Measurements from ENCODE around the gene IL19. TPM values are rescaled to one million over a fixed set of nuclear protein-coding genes. Genes with fewer than 3 reads are reported as not detected.

IL19 gene
- total RNA-seq, 1 experiment from 2014 or later: not detected

GRCh38 chr1:206798384-206798996 lies 27.9 kb downstream of the IL19 start:
- no peak overlapping the region for H3K4me3 Mint-ChIP-seq
- POLR2A ChIA-PET: interaction anchor here (0.7 kb wide), 1 partner anchor 419 kb away, joined by 3 read pairs; no protein-coding TSS in a partner anchor
- DNase-seq (ENCODE audit: low spot score) (no peak), ATAC-seq (no peak)
- no peaks in the 10 kb centered on the region for H3K27me3 Mint-ChIP-seq (ENCODE audit: low read depth)
- TF ChIP-seq ZNF232 (CRISPR knock-in tag; IDR thresholded peaks at IDR 0.05) (no peak), CTCF (IDR thresholded peaks at IDR 0.05) (peak; percentile 2; the same call in 1 of the 2 replicates)
- H3K9me3 Mint-ChIP-seq: no peaks in the 10 kb centered on the region
- no peaks in the 10 kb centered on the region for H3K4me1 Mint-ChIP-seq
- CTCF ChIA-PET: interaction anchor here (1.1 to 3.0 kb wide), 14 partner anchors 9 to 282 kb away, joined by 3 to 15 read pairs (median 4); no protein-coding TSS in a partner anchor
- H3K36me3 Mint-ChIP-seq: no peaks in the 10 kb centered on the region
- no peak overlapping the region for H3K27ac Mint-ChIP-seq

GRCh38 chr1:206799311-206799710 lies 28.7 kb downstream of the IL19 start:
- POLR2A ChIA-PET: no interaction called here
- Mint-ChIP-seq H3K36me3 (no peaks in the 10 kb centered on the region), H3K4me1 (no peaks in the 10 kb centered on the region), H3K9me3 (no peaks in the 10 kb centered on the region), H3K27me3 (ENCODE audit: low read depth) (peaks cover 2% of the 10 kb centered on the region; the same call in 1 of the 2 replicates), H3K4me3 (no peak overlapping the region), H3K27ac (no peak overlapping the region)
- DNase-seq (ENCODE audit: low spot score) (no peak), ATAC-seq (no peak)
- CTCF ChIA-PET: interaction anchor here (0.6 to 3.0 kb wide), 9 partner anchors 10 to 295 kb away, joined by 3 to 15 read pairs (median 5); no protein-coding TSS in a partner anchor
- no peak for TF ChIP-seq ZNF219 (CRISPR knock-in tag; IDR thresholded peaks at IDR 0.05; ENCODE audit: borderline replicate concordance)
- TF ChIP-seq CBFB (CRISPR knock-in tag; IDR thresholded peaks at IDR 0.05; ENCODE audit: low read depth): no peak
- no peak for TF ChIP-seq FOXJ3 (CRISPR knock-in tag; IDR thresholded peaks at IDR 0.05; ENCODE audit: borderline replicate concordance)
- TF ChIP-seq E2F1 (CRISPR knock-in tag; IDR thresholded peaks at IDR 0.05): no peak
- no peak for TF ChIP-seq ZNF512 (CRISPR knock-in tag; IDR thresholded peaks at IDR 0.05; ENCODE audit: borderline replicate concordance)
- no peak for TF ChIP-seq ZSCAN18 (CRISPR knock-in tag; IDR thresholded peaks at IDR 0.05)
- TF ChIP-seq CREB1 (CRISPR knock-in tag; IDR thresholded peaks at IDR 0.05): no peak

GRCh38 chr1:206800411-206800810 lies 29.8 kb downstream of the IL19 start:
- DNase-seq (ENCODE audit: low spot score): no peak
- no peaks in the 10 kb centered on the region for H3K36me3 Mint-ChIP-seq
- no peak overlapping the region for H3K27ac Mint-ChIP-seq
- ChIA-PET POLR2A (no interaction called here), CTCF (interaction anchor here (0.8 kb wide), 1 partner anchor 112 kb away, joined by 3 read pairs; no protein-coding TSS in a partner anchor)
- no peak overlapping the region for H3K4me3 Mint-ChIP-seq
- H3K27me3 Mint-ChIP-seq (ENCODE audit: low read depth): peaks cover 2% of the 10 kb centered on the region; the same call in 1 of the 2 replicates
- no peak for ATAC-seq
- H3K9me3 Mint-ChIP-seq: no peaks in the 10 kb centered on the region
- H3K4me1 Mint-ChIP-seq: no peaks in the 10 kb centered on the region
- TF ChIP-seq NR3C1 (CRISPR knock-in tag; conservative IDR thresholded peaks at IDR 0.05; ENCODE audit: low read depth) (no peak), NFE2L1 (CRISPR knock-in tag; IDR thresholded peaks at IDR 0.05) (no peak), CREM (CRISPR knock-in tag; IDR thresholded peaks at IDR 0.05) (no peak), RELA (CRISPR knock-in tag; IDR thresholded peaks at IDR 0.05; ENCODE audit: borderline replicate concordance) (no peak), NR1H2 (CRISPR knock-in tag; IDR thresholded peaks at IDR 0.05) (no peak), GABPB1 (CRISPR knock-in tag; IDR thresholded peaks at IDR 0.05) (no peak), ATF3 (CRISPR knock-in tag; conservative IDR thresholded peaks at IDR 0.05) (no peak), TP53 (CRISPR knock-in tag; IDR thresholded peaks at IDR 0.05) (no peak), AFF4 (CRISPR knock-in tag; IDR thresholded peaks at IDR 0.05; ENCODE audit: borderline replicate concordance) (no peak), NFYB (CRISPR knock-in tag; conservative IDR thresholded peaks at IDR 0.05; ENCODE audit: low read depth) (no peak), ZNF219 (CRISPR knock-in tag; IDR thresholded peaks at IDR 0.05; ENCODE audit: borderline replicate concordance) (no peak), TEAD1 (CRISPR knock-in tag; IDR thresholded peaks at IDR 0.05) (no peak), E2F1 (CRISPR knock-in tag; IDR thresholded peaks at IDR 0.05) (no peak)

Data from WTC11 (cell line).